GM18861 (cell line): ENCODE results near the gene ERP29.
"Not testable (repeated sequence)": the region's sequence is repeated elsewhere in the genome, so short reads cannot be mapped to it uniquely, and the experiment has no call there.

Experiments
- ATAC-seq: cut with Tn5 transposase; IDR thresholded peaks from one replicate; pipeline ENCODE4 v1.9.1; 2021; ENCODE audit not compliant: unreplicated experiment

ERP29 gene

GRCh38 chr12:112031472-112031871, 18.2 kb downstream of the ERP29 start:
- ATAC-seq: no peak

GRCh38 chr12:112032292-112032691, 19.1 kb downstream of the ERP29 start:
- ATAC-seq: no peak

GRCh38 chr12:112035219-112035785, 22.1 kb downstream of the ERP29 start:
- no peak for ATAC-seq

GRCh38 chr12:112036614-112037013, 23.4 kb downstream of the ERP29 start:
- not testable (repeated sequence) for ATAC-seq

GRCh38 chr12:112046003-112046402, 32.8 kb downstream of the ERP29 start:
- ATAC-seq: no peak

- no peak for ATAC-seq
Measured at GRCh38 chr12:112049351-112049750, 36.1 kb downstream of the ERP29 start.

DNA sequence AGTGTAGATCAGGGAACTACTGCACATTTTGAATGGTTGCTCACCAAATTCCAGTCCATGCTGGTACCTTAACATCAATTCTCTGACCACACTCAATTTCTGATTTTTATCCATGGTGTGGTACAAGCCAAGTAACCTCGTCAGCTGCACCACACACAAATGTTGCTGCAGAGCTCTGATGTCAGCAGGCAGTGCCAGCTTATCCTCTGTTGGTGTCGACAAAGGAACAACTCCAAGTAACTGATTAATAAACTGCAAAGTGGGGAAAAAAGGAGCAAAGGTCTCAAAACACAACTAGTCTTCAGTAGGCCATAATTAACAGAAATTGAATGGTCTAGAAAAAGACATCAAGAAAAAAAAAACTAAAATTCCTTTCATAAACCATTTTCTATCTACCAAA, 47.9 kb downstream of the ERP29 start:
- no peak for ATAC-seq

GRCh38 chr12:112063273-112063672, 50.0 kb downstream of the ERP29 start:
- no peak for ATAC-seq

- no peak for ATAC-seq
Measured at GRCh38 chr12:112066566-112066965, 53.3 kb downstream of the ERP29 start.
